Lower leg skin (tissue), 4 donors: ENCODE measurements around the gene NCAM2. TPM values are rescaled to one million over a fixed set of nuclear protein-coding genes. Genes with fewer than 3 reads are reported as not detected.
"Not testable (repeated sequence)": the region's sequence is repeated elsewhere in the genome, so short reads cannot be mapped to it uniquely, and the experiment has no call there.

Experiments used
- DNase-seq, 2 donors: peaks; one replicate each; pipeline ENCODE4 v3.0.0-alpha.2; 2019; ENCODE audit warnings: low spot score in 2 of 2
- H3K4me3 ChIP-seq: fragments of 200-600 bp; sonication (generic); 2 replicates; pipeline ENCODE4 v1.5.1; 2017; ENCODE audit warnings: mild to moderate bottlenecking, low read depth; ENCODE audit not compliant: poor library complexity, severe bottlenecking
- CTCF ChIP-seq, 3 donors: fragments of 450-650 bp; IDR thresholded peaks; one replicate each; pipeline ENCODE4 v1.5.1; 2016; ENCODE audit warnings: antibody characterized with exemption in 3 of 3, mild to moderate bottlenecking in 3 of 3, moderate library complexity in 2 of 3
- POLR2A ChIP-seq, 2 donors: fragments of 450-650 bp; IDR thresholded peaks; one replicate each; pipeline ENCODE4 v1.6.1; 2016 to 2017; ENCODE audit warnings: antibody characterized with exemption in 2 of 2, mild to moderate bottlenecking in 1 of 2, moderate library complexity in 1 of 2
- WGBS, 2 donors: methylation state at CpG; one replicate each; pipeline ENCODE4 v1.1.5; 2018; 5-methylcytosine and 5-hydroxymethylcytosine counted together
- intact Hi-C: fragments of 100-400 bp; cut with DNase I; formaldehyde crosslinking; loops from one replicate; pipeline ENCODE4 v1.15.0; 2023; ENCODE audit warnings: low total_unique reads
- total RNA-seq, 4 donors: library from RNA; depleted of rRNA; stranded (reverse); fragments of >200 nt; gene quantifications; one replicate each; pipeline ENCODE4 v1.1.0, GENCODE V29; 2016

Gene NCAM2
- total RNA-seq, 4 donors from 2014 or later, result 0.61 to 3.2 (median 0.91) TPM

- no peak for DNase-seq
- TF ChIP-seq POLR2A (IDR thresholded peaks at IDR 0.05) (no peak), CTCF (IDR thresholded peaks at IDR 0.05) (no peak)
- intact Hi-C loops, result no loop called here
- no peak overlapping the region for H3K4me3 ChIP-seq
Observed at GRCh38 chr21:21394064-21394463, 395.9 kb downstream of the NCAM2 start.

DNA sequence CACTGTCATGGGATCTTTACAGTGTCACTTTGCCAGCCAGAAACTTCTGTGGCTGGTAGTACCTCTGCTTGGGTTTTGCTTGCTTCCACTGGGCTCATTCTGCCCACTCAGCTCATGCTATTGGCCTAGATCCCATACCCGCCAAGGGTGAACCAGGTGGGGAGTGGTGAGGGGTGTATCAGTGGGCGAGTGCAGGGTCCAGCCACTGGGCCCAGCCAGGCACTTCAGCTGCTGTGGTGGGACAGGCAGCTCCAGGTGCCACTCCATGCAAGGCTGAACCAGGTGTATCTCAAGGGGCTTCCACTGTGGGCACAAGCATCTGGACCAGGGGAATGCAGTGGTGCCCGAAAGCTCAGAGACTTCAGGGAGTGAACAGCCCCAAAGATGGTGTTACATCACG, 398.2 kb downstream of the NCAM2 start:
- DNase-seq, result no peak
- intact Hi-C loops, result no loop called here
- no peak for TF ChIP-seq POLR2A (IDR thresholded peaks at IDR 0.05)
- TF ChIP-seq CTCF (IDR thresholded peaks at IDR 0.05), result no peak
- H3K4me3 ChIP-seq, result no peak overlapping the region
- 90 to 91% methylated on average over 4 of the region's 4 CpGs for WGBS, 2 donors

DNA sequence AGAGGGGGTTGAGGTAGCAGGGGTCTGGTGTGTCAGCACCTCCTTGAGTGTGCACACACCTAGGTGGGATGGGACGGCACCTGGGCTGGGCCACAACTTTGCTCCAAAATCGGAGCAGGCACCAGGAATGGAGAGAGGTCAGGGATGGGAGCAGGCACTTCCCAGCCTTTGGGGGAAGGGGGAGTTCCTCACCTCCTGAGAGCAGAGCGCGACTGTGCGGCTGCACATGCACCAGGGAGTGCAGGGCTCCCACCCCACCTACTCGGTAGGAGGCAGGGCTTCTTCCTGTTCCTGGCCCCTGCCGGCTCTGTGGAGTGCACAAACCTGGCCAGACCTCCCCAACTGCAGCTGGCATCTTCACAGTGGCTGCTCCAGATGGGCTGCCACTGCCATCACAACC, 399.3 kb downstream of the NCAM2 start:
- no peak for DNase-seq
- no peak overlapping the region for H3K4me3 ChIP-seq
- intact Hi-C loops, result no loop called here
- WGBS, 2 donors, result 94 to 98% methylated on average over 4 to 7 of the region's 7 CpGs
- TF ChIP-seq POLR2A (IDR thresholded peaks at IDR 0.05) (no peak), CTCF (IDR thresholded peaks at IDR 0.05) (no peak)

DNA sequence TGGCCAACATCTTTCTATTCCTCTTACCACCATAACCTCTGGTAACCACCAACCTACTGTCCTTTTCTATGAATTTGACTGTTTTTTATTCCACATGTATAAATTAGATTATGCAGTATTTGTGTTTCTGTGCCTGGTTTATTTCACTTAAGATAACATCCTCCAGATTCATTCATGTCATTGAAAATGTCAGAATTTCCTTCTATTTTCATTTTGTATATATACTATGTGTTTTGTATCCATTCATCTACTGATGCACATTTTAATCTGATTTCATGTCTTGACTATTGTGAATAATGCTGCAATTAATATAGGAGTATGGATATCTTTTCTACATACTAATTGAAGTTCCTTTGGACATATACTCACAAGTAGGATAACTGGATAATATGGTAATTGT, 403.2 kb downstream of the NCAM2 start:
- no peak for DNase-seq
- intact Hi-C loops, result no loop called here
- no peak for TF ChIP-seq POLR2A (IDR thresholded peaks at IDR 0.05)
- no peak for TF ChIP-seq CTCF (IDR thresholded peaks at IDR 0.05)
- no peak overlapping the region for H3K4me3 ChIP-seq

- 70 to 74% methylated on average over 3 of the region's 3 CpGs for WGBS, 2 donors
- DNase-seq, H3K4me3 ChIP-seq, intact Hi-C loops: not testable (repeated sequence)
Observed at GRCh38 chr21:21402187-21402586, 404.0 kb downstream of the NCAM2 start.

DNA sequence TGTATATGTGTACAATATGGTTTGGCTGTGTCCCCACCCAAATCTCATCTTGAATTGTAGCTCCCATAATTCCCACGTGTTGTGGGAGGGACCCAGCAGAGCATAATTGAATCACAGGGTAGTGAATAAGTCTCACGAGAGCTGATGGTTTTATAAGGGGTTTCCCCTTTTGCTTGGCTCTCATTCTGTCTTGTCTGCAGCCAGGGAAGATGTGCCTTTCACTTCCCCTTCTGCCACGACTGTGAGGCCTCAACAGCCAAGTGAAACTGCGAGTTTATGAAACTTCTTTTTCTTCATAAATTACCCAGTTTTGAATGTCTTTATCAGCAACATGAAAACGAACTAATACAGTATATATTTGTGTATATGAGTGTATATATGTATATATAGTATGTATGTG, 406.1 kb downstream of the NCAM2 start:
- H3K4me3 ChIP-seq, intact Hi-C loops, DNase-seq: not testable (repeated sequence)
- WGBS, 2 donors, result 64 to 67% methylated on average over 5 of the region's 5 CpGs

- TF ChIP-seq CTCF (IDR thresholded peaks at IDR 0.05) (no peak), POLR2A (IDR thresholded peaks at IDR 0.05) (no peak)
- 81 to 85% methylated on average over 3 of the region's 3 CpGs for WGBS, 2 donors
- DNase-seq, result no peak
- no peak overlapping the region for H3K4me3 ChIP-seq
- intact Hi-C loops, result no loop called here
Observed at GRCh38 chr21:21406921-21407320, 408.7 kb downstream of the NCAM2 start.
